ENCODE results near the gene RET.
"Not testable (repeated sequence)": the region's sequence is repeated elsewhere in the genome, so short reads cannot be mapped to it uniquely, and the experiment has no call there.

RET gene

GRCh38 chr10:43079856-43080255, 3.0 kb downstream of the RET start:
- no peak for DNase-seq

GRCh38 chr10:43082087-43082486, 5.2 kb downstream of the RET start:
- no peak for DNase-seq

- DNase-seq = no peak
Measured at GRCh38 chr10:43082746-43083145, 5.9 kb downstream of the RET start.

GRCh38 chr10:43083764-43084163, 6.9 kb downstream of the RET start:
- DNase-seq = no peak

GRCh38 chr10:43084812-43085211, 7.9 kb downstream of the RET start:
- no peak for DNase-seq

- DNase-seq = no peak
Measured at GRCh38 chr10:43086321-43086942, 9.6 kb downstream of the RET start.

- DNase-seq = no peak
Measured at GRCh38 chr10:43089519-43089918, 12.7 kb downstream of the RET start.

- no peak for DNase-seq
Measured at GRCh38 chr10:43090188-43090587, 13.3 kb downstream of the RET start.

GRCh38 chr10:43090664-43091063, 13.8 kb downstream of the RET start:
- no peak for DNase-seq

GRCh38 chr10:43091846-43092245, 15.0 kb downstream of the RET start:
- no peak for DNase-seq

- DNase-seq = no peak
Measured at GRCh38 chr10:43093423-43094076, 16.7 kb downstream of the RET start.

- DNase-seq = no peak
Measured at GRCh38 chr10:43094085-43094484, 17.2 kb downstream of the RET start.

- DNase-seq = not testable (repeated sequence)
Measured at GRCh38 chr10:43099339-43099738, 22.5 kb downstream of the RET start.

GRCh38 chr10:43099928-43100327, 23.1 kb downstream of the RET start:
- no peak for DNase-seq

GRCh38 chr10:43100366-43100765, 23.5 kb downstream of the RET start:
- DNase-seq = no peak

GRCh38 chr10:43102063-43102828, 25.4 kb downstream of the RET start:
- no peak for DNase-seq

GRCh38 chr10:43105102-43105955, 28.5 kb downstream of the RET start:
- peak in 1 of 2 experiments; percentile 21 for DNase-seq

GRCh38 chr10:43105956-43106229, 29.0 kb downstream of the RET start:
- no peak for DNase-seq

- no peak for DNase-seq
Measured at GRCh38 chr10:43106256-43107091, 29.6 kb downstream of the RET start.

- DNase-seq = no peak
Measured at GRCh38 chr10:43108951-43109350, 32.1 kb downstream of the RET start.

GRCh38 chr10:43109671-43110249, 32.9 kb downstream of the RET start:
- DNase-seq = no peak
